ENCODE results near the gene TGM3.

Gene TGM3

DNA sequence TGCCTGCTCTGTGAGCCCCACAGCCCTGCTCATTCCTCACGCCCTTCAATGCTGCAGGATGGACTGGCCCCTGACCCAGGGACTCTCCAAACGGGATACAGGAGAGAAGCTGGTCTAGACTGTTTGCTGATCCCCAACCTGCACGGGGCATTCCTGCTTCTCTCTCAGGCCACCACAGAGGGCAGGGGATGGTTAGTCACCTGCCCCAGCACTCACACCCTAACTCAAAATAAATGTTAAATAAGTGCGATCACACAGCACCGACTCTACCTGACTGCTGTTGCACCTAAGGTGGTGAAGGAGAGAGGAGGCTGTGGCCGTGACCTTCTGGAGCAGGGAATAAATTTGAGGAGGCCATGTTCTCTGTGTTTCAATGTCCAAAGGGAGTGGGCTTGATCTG lies 45.0 kb downstream of the TGM3 start:
- DNase-seq: no peak

DNA sequence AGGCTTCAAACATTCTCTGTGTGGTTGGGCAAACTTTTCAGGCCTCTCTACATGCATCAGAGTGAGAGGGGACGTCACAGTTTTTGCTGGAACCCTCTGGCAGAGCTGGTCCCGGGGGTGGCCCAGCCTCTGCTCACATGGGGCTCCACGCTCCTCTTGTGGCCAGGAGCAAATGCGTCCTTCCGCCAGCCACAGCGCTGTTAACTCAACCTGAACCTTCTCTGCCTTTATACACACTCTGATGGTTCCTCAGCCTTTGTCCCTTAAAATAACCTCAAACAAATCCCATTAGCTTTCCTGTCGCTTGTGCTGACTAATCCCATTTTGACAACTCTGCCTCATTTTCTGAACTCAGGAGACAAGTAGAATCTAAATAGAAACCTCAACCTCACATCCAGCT lies 45.5 kb downstream of the TGM3 start:
- DNase-seq: no peak

DNA sequence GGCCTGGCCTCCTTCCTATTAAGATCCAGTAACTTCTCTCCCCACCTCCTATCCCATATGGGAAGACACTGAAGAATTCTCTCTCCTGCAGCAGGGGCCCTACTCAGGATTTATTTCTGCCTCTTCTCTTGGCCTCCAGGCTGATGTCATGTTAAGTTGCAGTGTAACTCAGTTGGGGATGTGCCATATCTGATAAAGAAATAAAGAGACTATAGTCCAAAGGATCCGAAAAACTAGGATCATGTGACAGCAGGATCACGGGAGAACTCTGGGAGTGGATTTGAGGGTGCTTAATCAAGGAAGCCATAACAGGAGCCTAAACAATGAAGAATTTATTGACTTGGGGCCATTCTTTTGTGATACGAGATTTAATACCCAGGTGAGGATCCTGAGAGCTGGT lies 46.4 kb downstream of the TGM3 start:
- DNase-seq: no peak

DNA sequence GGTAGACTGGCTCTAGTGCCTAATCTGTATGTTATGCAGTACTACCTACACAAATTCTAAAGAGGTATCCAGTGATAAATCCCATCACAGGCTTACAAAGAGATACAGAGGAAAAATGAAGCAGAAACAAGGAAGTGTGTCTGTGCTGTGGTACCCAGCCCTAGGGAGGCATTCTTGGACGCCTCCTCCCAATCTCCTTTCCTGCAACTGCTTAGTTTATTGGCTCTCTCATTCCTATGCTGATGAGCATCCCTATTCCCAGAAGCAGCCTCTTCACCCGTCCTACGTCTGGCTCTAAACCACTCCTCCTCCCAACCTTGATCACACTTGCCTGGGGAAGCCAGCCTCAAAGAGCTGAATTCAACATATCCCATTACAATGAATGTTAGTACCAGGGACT lies 50.4 kb downstream of the TGM3 start:
- no peak for DNase-seq

DNA sequence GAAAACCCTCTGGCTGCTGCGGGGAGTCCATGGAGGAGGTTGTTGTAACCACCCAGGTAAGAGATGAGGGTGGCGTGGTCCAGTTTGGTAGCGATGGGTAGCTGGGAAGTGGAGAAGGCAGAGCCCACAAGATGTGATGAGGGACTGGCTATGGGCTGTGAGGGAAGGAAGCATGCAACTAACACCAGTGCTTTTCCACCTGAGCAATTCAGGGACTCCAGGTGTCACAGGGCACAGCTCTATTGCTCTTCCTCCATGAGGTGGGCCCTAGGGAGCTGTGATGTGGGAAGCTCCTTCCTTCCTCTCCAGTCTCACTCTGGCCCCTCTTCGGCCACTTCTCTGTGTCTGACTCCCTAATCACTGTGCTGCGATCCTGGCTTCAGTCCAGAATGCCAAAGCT lies 52.5 kb downstream of the TGM3 start:
- DNase-seq: no peak

DNA sequence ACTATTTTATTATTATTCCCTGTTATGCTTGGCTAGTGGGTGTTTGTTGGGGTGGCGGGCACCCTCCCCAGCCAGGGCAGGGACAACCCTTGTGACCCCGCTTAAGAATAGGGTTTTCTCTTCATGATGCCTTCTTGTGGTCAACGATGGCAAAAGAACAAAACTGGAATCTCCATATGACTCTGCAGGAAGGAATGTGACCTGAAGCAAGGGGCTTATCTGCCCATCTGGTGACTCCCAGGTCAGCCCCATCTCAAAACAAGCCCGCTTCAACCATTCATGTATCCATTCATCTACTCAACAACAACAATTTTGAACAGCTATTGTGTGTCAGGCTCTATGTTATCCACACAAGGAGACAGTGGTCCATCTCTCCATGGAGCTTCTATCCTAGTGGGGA lies 54.0 kb downstream of the TGM3 start:
- no peak for DNase-seq

DNA sequence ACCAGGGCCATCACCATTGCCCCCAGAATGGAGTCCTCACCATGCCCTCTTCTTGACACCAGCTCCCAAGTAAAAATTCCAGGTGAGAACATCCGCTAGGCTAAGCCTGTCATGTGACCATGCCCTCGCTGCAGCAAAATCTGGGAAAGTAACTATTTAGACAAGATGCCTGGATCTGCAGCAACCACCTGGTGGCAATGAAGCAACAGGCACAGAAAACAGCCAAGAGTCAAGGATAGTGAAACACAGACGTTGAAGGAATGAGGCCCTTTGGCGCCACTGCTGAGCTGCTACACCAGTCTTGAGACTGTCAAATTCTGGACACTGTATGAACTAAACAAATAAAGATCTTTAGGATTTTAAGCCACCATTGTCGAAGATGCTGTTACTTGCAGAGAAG lies 54.8 kb downstream of the TGM3 start:
- no peak for DNase-seq

DNA sequence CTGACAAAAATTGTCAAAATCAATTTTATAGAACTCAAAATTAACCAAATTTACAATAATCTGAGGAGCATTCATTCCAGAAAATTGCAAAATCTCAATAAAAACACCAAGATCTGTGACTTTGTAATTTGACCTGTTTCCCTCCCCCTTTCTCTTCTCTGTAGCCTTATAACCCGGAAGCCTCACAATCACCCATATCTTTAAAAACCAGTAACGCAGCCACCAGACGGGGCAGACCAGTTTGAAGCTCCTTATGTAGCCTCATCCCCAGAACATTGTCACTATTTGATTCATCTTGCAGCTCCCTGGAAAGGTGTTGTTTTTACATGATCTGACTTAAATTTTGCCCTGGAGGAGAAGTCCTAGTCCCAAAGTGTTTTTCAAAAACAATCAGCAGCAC lies 57.4 kb downstream of the TGM3 start:
- DNase-seq: no peak

DNA sequence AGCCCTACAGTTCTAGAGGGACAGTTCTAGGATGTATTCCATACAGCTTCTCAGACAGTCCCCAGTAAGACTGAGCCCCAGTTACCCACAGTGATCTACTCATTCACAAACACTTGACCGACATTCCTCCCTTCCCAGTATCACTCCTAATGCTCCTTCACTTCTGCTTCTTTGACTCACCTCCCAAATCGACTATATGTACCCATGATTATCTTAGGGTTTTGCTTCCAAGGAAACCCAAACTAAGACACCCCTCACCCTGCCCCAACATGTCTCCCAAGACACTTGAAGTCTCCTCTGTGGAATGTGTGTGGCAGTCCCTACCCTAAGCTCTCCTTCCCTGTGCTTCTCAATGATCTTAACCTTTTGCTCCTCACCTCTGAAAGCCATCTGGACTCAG lies 61.3 kb downstream of the TGM3 start:
- no peak for DNase-seq

DNA sequence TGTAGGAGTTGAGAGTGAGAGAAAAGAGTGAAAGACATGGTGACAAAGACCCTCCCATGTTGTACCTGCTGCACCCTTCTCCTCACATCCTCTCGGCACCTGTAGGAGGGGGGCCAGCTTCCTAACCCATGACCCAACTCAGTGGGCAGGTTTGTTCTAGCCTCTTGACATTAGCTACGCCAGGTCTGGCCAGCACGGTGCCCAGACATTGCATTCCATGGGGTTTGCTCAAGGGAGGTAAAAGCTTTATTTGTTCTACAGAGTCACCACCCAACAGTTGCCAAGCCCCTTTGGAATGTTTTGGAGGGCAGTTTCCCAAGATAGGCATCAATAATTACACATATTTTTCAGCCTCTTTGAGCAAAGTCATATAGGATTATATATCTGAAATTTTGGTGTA lies 62.2 kb downstream of the TGM3 start:
- no peak for DNase-seq

DNA sequence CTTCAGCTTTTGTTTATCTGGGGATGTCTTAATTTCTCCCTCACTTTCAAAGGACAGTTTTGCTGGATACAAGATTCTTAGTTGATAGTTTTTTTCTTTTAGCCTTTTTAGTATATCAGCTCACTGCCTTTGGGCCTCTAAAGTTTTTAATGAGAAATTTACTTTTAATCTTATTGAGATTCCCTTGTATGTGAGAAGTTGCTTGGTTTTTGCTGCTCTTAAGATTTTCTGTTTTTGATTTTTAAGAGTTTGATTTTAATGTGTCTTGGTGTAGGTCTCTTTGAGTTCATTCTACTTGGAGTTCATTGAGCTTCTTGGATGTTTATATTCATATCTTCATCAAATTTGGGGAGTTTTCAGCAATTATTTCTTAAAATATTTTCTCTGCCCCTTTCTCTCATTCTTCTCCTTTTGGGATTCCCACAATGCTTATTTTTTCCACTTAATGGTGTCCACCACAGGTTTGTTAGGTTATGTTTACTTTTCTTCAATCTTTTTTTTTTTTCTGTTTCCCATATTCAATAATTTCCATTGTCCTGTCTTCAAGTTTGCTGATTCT lies 65.3 kb downstream of the TGM3 start:
- no peak for DNase-seq

DNA sequence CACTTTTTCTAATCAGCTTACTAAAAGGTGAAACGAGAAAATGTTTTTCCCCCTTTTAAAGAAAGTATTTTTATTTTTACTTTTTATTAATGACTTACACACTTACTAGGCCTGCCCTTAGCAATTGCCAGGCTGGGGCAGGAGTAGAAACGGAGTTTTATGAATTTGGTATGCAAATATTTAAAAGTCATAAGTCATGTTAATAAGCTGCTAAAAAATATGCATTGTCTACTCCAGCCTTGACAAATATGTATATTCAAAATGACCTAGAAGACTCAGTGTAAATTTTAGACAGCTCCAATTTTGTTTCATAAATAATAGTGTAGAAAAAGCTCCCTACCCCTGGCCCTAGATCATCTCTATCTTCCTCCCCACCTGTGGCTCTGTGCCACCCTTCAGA lies 67.4 kb downstream of the TGM3 start:
- DNase-seq: no peak

DNA sequence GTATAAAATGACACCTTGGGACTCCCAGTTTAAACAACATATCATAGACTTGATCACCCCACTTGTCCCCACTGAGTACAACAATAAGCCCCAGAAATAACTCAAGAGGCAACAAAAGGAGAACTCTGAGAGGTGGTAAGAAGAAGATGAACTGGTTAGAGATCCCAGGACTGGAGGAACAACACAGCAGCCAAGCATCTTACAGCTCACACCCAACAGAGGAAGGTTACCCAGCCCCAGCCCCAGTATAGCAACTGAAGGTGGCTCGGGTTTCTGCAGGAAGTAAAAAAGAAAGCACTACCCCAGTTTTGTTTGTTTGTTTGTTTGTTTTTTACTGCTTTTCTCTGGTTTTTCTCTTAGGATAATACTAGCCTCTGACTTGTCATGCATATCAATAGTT lies 67.8 kb downstream of the TGM3 start:
- DNase-seq: no peak

DNA sequence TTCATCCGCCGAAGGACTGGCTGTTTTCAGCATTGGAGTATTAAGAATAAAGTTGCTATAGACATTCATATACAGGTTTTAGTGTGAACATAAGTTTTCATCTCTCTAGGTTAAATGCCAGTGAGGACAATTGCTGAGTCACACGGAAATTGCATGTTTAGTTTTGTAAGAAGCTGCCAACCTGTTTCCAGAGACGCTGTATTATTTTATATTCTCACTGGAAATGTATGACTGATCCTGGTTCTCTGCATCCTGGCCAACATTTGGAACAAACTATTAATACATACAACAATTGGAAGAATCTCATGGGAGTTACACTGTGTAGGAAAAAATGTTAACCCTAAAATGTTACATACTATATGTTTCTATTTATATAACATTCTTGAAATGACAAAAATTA lies 68.2 kb downstream of the TGM3 start:
- no peak for DNase-seq

DNA sequence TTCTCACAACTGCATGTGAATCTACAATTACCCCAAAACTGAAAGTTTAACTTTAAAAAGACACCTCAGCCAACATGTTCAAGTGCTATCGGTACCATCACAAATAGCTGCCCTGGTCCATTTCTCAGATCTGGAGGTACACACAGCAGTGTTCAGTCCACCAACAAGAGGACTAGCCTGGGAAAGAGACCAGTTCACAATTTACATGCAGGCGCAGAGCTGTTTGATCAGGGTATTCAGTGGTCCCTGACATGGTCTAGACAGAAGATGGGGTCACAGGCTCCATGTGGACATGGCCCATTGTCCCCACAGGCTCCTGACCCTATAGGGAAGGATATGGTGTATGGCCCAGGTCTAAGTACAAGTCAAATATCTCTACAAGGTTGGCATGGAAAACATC lies 69.3 kb downstream of the TGM3 start:
- no peak for DNase-seq

DNA sequence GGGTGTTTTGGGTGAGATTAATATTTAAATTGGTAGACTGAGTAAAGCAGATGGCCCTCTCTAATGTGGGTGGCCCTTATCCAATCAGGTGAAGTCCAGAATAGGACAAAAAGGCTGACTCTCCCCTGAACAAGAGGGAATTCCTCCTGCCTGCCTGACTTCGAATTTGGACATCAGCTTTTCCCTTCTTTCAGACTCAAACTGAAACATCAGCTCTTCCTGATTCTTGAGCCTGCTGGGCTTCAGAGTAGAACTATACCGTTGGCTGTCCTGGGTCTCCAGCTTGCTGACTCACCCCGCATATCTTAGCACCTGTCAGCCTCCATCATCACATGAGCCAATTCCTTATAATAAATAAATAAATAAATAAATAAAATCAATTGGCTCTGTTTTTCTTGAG lies 69.9 kb downstream of the TGM3 start:
- DNase-seq: no peak

DNA sequence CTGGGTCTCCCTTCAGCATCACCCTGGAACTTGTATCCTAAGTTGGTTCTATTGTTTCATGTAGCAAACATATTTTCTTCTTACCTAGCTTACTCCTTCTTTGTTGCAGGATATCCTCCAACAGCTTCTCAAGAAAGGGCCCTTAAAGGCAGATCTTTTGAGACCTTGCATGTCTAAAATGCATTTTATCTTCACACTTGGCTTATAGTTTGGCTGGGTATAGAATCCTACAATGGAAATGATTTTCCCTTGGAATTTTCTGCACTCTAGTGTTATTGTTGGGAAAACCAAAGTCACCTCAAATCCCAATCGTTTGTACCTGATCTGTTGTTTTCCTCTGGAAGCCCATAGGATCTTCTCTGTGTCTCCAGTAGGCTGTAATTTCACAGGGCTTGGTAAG lies 72.8 kb downstream of the TGM3 start:
- DNase-seq: no peak

DNA sequence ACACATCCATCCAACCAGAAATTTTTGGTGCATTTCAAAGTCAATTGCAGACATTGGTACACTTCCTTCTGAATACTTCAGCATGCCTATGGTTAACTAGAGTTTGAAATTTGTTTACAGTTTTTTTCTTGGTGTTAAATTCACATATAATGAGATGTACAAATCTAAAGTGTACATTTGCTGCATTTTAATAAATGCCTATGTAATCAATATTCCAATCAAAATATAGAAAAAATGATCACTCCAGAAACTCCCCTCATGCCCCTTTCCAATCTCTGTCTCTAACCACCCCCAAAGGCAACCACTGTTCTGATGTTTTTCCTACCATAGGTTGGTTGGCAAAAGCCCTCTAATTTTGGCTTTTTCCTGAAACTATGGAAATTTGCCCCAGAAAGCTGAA lies 77.3 kb downstream of the TGM3 start:
- DNase-seq: no peak

DNA sequence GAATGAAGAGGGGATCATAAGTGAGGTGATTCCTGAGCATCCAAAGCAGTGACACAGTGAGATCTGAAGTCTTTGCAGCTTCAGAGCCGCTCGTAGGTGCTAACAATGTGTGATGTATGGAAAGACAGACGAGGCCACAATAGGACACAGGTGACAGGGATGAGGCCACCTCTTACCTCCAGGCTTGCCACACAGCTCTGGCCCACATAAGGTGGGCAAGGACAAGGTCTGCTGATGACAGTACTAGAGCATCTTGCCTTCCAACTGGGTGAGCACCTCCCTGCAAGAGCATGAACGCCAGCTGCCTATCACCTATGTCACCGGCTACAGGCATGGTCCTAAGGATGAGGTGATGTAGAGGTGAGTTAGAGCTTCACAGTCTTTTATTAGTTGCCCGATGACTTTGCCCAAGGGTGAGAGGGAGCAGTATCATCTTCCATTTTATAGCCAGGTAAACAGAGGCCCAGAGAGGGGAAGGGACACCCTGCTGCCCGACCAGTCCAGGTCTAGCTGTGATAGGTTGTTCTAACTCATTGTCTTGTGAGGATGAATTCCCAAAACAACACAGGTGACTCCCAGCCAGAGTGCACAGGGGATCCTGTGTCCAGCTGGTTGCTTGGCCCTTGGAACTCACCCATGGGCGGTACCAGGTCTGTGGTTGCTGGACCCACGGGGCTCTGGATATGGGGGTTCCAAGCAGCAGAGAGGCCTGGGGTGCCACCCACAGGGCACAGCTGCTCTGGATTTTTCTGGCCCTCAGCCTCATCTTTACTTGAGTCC lies 78.7 kb downstream of the TGM3 start:
- no peak for DNase-seq

DNA sequence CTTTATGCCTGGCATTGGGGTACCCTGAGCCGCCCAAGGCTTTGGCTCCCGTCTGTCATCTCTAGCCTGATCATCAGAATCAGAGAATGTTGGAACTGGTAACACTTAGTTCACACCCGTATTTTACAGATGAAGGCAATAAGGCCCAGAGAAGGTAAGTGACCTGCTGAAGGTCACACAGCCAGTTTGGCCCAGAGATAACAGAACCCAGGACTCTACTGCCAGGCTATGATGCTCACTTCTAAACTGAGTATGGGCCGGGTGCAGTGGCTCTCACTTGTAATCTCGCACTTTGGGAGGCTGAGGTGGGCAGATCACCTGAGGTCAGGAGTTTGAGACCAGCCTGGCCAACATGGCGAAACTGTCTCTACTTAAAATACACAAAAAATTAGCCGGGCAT lies 83.1 kb downstream of the TGM3 start:
- DNase-seq: no peak

DNA sequence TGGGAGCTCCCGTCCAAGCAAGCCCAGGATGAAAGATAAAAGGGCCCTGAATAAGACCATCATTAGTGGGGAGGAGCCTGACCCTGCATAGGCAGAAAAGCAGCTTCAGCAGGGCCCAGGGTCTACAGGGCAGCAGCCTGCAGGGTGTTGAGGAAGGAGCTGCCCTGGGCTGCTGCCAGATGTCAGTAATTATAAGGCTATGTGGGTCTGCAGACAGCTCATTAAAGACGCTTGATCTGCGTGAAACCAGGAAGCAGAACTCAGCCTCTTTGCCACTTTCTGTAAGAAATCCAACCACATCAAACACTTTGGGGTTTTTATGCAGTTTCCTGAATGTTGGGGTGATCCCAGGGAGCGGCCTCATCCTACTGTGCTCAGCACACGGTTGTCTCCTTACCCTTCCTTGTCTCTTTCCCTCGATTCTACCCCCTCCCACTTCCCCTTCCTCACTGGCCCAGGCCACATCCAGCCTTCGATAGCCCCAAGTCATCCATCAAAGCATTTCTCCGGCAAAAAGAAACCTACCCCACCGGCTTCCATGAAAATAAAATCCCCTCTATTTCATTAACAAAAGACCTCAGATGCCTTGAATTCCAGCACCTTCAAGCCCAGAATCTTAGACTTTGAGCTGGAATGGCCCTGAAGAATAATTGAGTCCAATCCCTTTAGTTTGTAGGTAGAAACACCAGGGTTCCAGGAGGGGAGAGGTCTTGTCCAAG lies 83.9 kb downstream of the TGM3 start:
- DNase-seq: peak; percentile 53

DNA sequence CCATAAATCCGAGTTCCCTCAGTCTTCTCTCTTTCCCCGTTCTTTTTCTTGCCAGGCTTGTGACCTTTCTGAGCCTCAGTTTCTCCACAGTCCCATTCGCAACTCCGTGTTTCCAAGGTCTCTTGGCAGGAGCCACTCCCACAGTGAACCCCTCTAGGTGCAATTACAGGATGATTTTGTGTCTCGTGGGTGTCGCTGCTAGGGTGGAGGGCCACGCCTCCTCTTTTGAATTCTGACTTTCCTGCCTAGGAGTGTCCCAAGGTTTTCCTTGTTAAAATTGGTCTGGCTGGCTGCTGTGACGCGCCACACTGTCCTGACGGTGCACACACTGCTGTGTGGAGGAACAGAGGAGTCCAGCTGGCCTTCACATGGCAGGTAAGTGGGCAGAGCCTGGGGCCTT lies 84.8 kb downstream of the TGM3 start, which contains the start of gene TGM6:
TSS of gene TGM6 (plus strand) at position 301 of the 400 bp plus-strand sequence. CDS start at position 369, 68 bp downstream.
- DNase-seq: no peak

DNA sequence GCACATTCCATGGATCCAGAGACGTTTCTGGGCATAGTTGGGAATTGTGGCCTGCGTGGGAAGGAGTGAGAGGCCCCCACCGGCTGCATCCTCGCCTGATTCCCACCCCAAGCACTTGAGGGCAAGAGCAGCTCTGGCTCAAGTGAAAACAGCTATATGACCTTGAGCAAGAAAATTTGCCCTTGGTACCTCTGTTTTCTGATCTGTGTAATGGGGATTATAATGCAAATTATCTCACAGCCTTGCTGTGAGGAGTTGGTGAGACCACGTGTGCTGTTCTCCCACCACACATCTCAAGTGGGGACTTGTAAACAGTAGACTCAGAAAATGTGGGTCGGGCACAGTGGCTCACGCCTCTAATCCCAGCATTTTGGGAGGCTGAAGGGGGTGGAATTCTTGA lies 85.5 kb downstream of the TGM3 start:
- DNase-seq: no peak

DNA sequence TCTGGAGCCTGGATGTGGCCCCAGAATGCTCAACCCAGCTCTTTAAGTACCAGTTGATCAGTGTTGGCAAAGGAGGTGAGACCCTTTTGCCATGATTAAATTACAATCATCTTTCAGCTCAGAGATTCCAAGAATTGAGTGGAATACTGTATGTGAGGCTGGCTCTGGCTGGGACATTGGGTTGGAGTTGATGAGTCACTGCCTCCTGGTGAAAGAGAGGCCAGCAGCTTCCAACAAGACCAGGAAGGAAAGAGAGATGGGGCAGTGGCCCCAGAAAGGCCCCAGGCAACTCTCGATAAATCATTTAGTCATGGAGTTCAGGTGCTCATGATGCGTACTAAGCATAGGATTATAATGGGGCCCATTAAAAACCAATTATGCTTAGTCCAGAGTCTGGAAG lies 87.0 kb downstream of the TGM3 start:
- no peak for DNase-seq
